Measurements from ENCODE around the gene STOX2. TPM values are rescaled to one million over a fixed set of nuclear protein-coding genes. Genes with fewer than 3 reads are reported as not detected.
"Not testable (repeated sequence)": the region's sequence is repeated elsewhere in the genome, so short reads cannot be mapped to it uniquely, and the experiment has no call there.

The STOX2 gene
- total RNA-seq, 1 donor from 2014 or later: 2.5 TPM

DNA sequence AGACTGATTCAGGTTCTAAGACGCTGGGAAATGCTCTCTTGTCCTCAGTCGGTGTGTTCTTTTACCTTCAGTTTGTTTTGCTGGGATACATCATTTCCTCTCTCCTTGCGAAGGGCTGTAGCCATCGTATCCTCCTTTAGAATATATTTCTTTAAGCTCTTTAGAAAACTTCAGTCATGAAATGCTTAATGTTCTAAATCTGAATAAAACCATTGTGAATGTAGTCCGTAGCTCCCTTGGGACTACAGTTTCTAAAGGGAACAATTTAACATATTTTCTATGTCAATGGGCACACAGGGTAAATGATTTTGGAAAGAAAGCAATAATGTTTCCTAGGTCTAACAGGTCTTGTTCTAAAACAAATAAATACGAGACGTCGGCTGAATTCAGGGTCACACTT is 40.6 kb downstream of the STOX2 start:
- Mint-ChIP-seq H3K27ac (ENCODE audit: unreplicated experiment) (no peak overlapping the region), H3K9me3 (ENCODE audit: unreplicated experiment) (no peaks in the 10 kb centered on the region), H3K27me3 (ENCODE audit: low read depth, unreplicated experiment) (no peaks in the 10 kb centered on the region), H3K4me3 (ENCODE audit: unreplicated experiment) (no peak overlapping the region), H3K36me3 (ENCODE audit: low read depth, unreplicated experiment) (no peaks in the 10 kb centered on the region), H3K4me1 (ENCODE audit: low read depth, unreplicated experiment) (peaks cover 2% of the 10 kb centered on the region)
- H3K36me3 ChIP-seq (ENCODE audit: insufficient read depth, low read length): no peaks in the 10 kb centered on the region
- H3K4me3 ChIP-seq (ENCODE audit: insufficient read depth, low read depth, low read length): no peak overlapping the region
- no peaks in the 10 kb centered on the region for H3K79me2 ChIP-seq (ENCODE audit: insufficient read depth, low read length)
- H3K9ac ChIP-seq (ENCODE audit: low read length): no peak overlapping the region
- H3K27me3 ChIP-seq (ENCODE audit: insufficient read depth, low read length): no peaks in the 10 kb centered on the region
- no peak overlapping the region for H3K4me2 ChIP-seq (ENCODE audit: low read length)
- no peak for FAIRE-seq
- no peak for DNase-seq (ENCODE audit: low read depth)
- H3K27ac ChIP-seq (ENCODE audit: low read depth, low read length): no peak overlapping the region
- no peaks in the 10 kb centered on the region for H3K9me3 ChIP-seq (ENCODE audit: insufficient read depth, low read depth, low read length)
- no peaks in the 10 kb centered on the region for H4K20me1 ChIP-seq (ENCODE audit: insufficient read depth, low read length)
- H3K4me1 ChIP-seq (ENCODE audit: insufficient read depth, low read length): no peaks in the 10 kb centered on the region
- TF ChIP-seq, protein P1, sequence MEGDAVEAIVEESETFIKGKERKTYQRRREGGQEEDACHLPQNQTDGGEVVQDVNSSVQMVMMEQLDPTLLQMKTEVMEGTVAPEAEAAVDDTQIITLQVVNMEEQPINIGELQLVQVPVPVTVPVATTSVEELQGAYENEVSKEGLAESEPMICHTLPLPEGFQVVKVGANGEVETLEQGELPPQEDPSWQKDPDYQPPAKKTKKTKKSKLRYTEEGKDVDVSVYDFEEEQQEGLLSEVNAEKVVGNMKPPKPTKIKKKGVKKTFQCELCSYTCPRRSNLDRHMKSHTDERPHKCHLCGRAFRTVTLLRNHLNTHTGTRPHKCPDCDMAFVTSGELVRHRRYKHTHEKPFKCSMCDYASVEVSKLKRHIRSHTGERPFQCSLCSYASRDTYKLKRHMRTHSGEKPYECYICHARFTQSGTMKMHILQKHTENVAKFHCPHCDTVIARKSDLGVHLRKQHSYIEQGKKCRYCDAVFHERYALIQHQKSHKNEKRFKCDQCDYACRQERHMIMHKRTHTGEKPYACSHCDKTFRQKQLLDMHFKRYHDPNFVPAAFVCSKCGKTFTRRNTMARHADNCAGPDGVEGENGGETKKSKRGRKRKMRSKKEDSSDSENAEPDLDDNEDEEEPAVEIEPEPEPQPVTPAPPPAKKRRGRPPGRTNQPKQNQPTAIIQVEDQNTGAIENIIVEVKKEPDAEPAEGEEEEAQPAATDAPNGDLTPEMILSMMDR (IDR thresholded peaks at IDR 0.05; ENCODE audit: insufficient read depth, low read depth, low read length): no peak
- no peak for TF ChIP-seq EZH2 (IDR thresholded peaks at IDR 0.05; ENCODE audit: insufficient read depth, low read length)
- no peak overlapping the region for H2AFZ ChIP-seq (ENCODE audit: low read depth, low read length)

- Histone ChIP-seq H3K4me1 (ENCODE audit: insufficient read depth, low read length) (no peaks in the 10 kb centered on the region), H3K36me3 (ENCODE audit: insufficient read depth, low read length) (no peaks in the 10 kb centered on the region), H2AFZ (ENCODE audit: low read depth, low read length) (no peak overlapping the region), H3K9ac (ENCODE audit: low read length) (no peak overlapping the region), H3K4me3 (ENCODE audit: insufficient read depth, low read depth, low read length) (no peak overlapping the region), H3K79me2 (ENCODE audit: insufficient read depth, low read length) (no peaks in the 10 kb centered on the region), H4K20me1 (ENCODE audit: insufficient read depth, low read length) (no peaks in the 10 kb centered on the region), H3K9me3 (ENCODE audit: insufficient read depth, low read depth, low read length) (no peaks in the 10 kb centered on the region), H3K27ac (ENCODE audit: low read depth, low read length) (no peak overlapping the region), H3K27me3 (ENCODE audit: insufficient read depth, low read length) (no peaks in the 10 kb centered on the region), H3K4me2 (ENCODE audit: low read length) (no peak overlapping the region)
- FAIRE-seq: no peak
- no peak for DNase-seq (ENCODE audit: low read depth)
- Mint-ChIP-seq H3K4me1 (ENCODE audit: low read depth, unreplicated experiment) (no peaks in the 10 kb centered on the region), H3K27ac (ENCODE audit: unreplicated experiment) (no peak overlapping the region), H3K4me3 (ENCODE audit: unreplicated experiment) (no peak overlapping the region), H3K27me3 (ENCODE audit: low read depth, unreplicated experiment) (no peaks in the 10 kb centered on the region), H3K9me3 (ENCODE audit: unreplicated experiment) (no peaks in the 10 kb centered on the region), H3K36me3 (ENCODE audit: low read depth, unreplicated experiment) (no peaks in the 10 kb centered on the region)
- TF ChIP-seq EZH2 (IDR thresholded peaks at IDR 0.05; ENCODE audit: insufficient read depth, low read length): no peak
- TF ChIP-seq, protein P1 (IDR thresholded peaks at IDR 0.05; ENCODE audit: insufficient read depth, low read depth, low read length): no peak
Measured at GRCh38 chr4:183950536-183950935, 45.4 kb downstream of the STOX2 start.

DNA sequence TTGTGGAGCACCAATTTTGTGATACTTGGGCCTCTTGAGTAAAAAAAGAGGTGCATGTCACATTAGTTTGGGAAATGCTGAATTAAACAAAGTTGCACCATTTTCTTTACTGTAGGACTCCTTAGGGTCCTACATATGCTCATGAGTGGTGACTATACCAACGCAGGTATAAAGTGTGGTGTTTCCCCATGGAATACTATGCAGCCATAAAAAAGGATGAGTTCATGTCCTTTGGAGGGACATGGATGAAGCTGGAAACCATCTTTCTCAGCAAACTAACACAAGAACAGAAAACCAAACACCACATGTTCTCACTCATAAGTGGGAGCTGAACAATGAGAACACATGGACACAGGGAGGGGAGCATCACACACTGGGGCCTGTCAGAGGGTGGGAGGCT is 47.5 kb downstream of the STOX2 start:
- H3K9ac ChIP-seq (ENCODE audit: low read length); H3K4me3 ChIP-seq (ENCODE audit: insufficient read depth, low read depth, low read length); H3K27ac ChIP-seq (ENCODE audit: low read depth, low read length); H3K79me2 ChIP-seq (ENCODE audit: insufficient read depth, low read length); H3K4me3 Mint-ChIP-seq (ENCODE audit: unreplicated experiment); H4K20me1 ChIP-seq (ENCODE audit: insufficient read depth, low read length); H3K4me1 Mint-ChIP-seq (ENCODE audit: low read depth, unreplicated experiment); H3K27me3 ChIP-seq (ENCODE audit: insufficient read depth, low read length); H3K4me1 ChIP-seq (ENCODE audit: insufficient read depth, low read length); DNase-seq (ENCODE audit: low read depth); H3K36me3 Mint-ChIP-seq (ENCODE audit: low read depth, unreplicated experiment); H3K27me3 Mint-ChIP-seq (ENCODE audit: low read depth, unreplicated experiment); H3K36me3 ChIP-seq (ENCODE audit: insufficient read depth, low read length); H3K9me3 Mint-ChIP-seq (ENCODE audit: unreplicated experiment); H3K9me3 ChIP-seq (ENCODE audit: insufficient read depth, low read depth, low read length); H3K4me2 ChIP-seq (ENCODE audit: low read length); H2AFZ ChIP-seq (ENCODE audit: low read depth, low read length); H3K27ac Mint-ChIP-seq (ENCODE audit: unreplicated experiment); FAIRE-seq: not testable (repeated sequence)
